22Rv1 (cell line): Measurements from ENCODE around the gene TCP1.

Source experiments
- H3K27ac ChIP-seq: fragments of 450-650 bp; 2 replicates; pipeline ENCODE4 v1.5.1; 2017
- ZFX ChIP-seq: fragments of 450-650 bp; IDR thresholded peaks from 2 replicates; pipeline ENCODE4 v1.6.1; 2017; ENCODE audit warnings: antibody characterized with exemption, borderline replicate concordance
- TF ChIP-seq, protein P1 (sequence below): fragments of 450-650 bp; IDR thresholded peaks from 2 replicates; pipeline ENCODE4 v1.5.1; 2017; ENCODE audit warnings: mild to moderate bottlenecking

Gene TCP1

GRCh38 chr6:159815410-159815809 lies 26.0 kb upstream of the TCP1 start:
- no peak overlapping the region for H3K27ac ChIP-seq
- no peak for TF ChIP-seq ZFX
- TF ChIP-seq, protein P1, sequence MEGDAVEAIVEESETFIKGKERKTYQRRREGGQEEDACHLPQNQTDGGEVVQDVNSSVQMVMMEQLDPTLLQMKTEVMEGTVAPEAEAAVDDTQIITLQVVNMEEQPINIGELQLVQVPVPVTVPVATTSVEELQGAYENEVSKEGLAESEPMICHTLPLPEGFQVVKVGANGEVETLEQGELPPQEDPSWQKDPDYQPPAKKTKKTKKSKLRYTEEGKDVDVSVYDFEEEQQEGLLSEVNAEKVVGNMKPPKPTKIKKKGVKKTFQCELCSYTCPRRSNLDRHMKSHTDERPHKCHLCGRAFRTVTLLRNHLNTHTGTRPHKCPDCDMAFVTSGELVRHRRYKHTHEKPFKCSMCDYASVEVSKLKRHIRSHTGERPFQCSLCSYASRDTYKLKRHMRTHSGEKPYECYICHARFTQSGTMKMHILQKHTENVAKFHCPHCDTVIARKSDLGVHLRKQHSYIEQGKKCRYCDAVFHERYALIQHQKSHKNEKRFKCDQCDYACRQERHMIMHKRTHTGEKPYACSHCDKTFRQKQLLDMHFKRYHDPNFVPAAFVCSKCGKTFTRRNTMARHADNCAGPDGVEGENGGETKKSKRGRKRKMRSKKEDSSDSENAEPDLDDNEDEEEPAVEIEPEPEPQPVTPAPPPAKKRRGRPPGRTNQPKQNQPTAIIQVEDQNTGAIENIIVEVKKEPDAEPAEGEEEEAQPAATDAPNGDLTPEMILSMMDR: no peak

DNA sequence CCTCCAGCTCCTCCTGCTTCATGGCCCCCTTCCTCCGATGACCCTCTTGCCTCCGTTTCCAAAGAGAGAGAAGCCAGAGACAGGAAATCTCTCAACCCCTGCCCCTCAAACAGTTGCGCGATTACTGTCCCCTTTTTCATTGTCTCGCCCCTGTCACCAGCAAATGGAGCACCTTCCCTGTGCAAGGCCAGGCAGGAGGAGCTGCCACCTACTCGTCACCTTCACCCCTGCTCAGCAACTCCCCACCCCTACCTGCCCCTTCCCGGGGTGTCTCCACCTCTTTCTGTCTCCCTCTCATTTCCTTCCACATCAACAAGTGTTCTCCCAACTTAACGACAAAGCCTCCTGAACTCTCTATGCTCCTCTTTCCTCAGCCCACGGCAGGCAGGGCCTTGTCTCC lies 24.4 kb upstream of the TCP1 start:
- TF ChIP-seq, protein P1: no peak
- no peak for TF ChIP-seq ZFX
- H3K27ac ChIP-seq: no peak overlapping the region

DNA sequence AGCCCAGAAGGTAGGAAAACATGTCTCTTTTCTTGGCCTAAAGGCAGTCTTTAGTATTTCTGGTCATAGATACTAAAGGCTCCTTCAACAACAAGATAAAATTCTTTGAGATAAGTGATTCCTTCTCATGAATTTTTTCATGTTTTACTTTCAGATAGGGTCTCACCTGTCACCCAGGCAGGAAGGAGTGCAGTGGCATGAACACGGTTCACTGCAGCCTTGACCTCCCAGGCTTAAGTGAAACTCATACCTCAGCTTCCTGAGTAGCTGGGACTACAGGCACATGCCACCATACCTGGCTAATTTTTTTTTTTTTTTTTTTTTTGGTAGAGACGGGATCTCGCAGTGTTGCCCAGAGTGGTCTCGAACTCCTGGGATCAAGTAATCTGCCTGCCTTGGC lies 19.7 kb upstream of the TCP1 start:
- TF ChIP-seq ZFX: no peak
- TF ChIP-seq, protein P1: no peak
- no peak overlapping the region for H3K27ac ChIP-seq

DNA sequence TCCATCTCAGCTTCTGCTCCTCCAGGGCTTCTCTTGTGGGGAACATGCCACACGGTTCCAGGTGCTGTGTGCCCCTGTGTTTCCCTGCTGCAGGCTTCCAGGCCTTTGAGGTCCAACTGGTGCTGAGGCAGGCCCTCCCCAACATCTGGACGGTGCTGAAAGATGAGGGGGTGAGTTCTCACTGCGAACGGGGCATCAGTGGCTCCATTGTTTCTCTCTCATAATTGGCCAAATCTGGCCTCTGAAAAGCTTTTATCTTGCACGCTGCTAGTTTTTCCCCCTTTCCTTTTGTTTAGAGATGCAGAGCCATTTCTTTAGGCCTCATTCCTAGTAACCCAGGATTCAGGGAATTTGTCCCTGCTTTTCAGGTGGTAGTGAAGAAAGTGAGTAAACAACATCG lies 19.2 kb upstream of the TCP1 start:
- H3K27ac ChIP-seq: no peak overlapping the region
- TF ChIP-seq, protein P1: no peak
- no peak for TF ChIP-seq ZFX

DNA sequence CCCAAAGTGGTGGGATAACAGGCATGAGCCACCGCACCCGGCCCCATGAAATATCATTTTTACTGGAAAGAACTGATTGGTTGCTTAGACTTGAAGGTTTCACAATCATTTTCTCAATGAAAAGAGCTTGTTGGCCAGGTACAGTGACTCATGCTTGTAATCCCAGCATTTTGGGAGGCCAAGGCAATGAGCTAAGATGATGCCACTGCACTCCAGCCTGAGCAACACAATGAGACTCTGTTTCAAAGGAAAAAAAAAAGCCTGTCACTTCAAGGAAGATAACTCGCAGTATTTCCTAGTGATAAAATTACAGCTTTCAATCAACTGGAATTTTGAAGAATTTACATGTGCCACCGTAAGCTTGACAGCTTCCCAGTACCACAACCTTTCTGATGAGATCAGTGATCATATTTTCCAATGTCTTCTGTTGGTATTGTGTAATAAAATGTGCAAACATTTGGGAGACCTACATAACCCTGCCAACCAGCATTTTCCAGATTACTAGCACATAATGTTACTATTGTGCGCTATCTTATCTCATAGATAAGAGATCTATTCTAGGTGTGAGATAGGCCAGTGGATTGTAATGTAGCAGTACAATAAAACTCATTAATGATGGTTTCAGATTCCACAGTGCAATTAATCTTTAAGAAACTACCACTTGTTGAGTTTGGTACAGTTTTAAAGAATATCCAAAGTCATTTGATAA lies 17.9 kb upstream of the TCP1 start:
- H3K27ac ChIP-seq: no peak overlapping the region
- no peak for TF ChIP-seq ZFX
- TF ChIP-seq, protein P1: no peak

DNA sequence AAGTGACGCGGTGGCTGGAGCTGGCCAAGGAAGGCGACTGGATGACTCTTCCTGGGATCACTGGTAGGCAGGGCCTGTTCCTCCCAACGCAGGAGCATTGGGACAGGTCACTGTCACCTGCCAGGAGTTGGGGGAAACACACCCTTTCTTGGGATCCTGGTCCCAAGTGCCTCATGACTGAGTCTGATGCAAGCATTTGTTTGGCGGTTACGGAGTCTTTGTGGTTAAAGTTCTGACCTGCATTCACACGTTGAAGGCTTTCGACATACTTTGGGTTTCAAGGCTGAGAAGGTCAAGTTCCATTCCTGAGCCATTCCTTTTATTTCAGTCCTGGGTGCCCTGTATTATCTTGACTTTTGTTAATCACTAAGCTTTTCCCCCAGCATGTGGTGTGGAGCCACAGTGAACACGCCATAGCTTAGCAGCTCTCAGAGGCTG lies 16.6 kb upstream of the TCP1 start:
- H3K27ac ChIP-seq: no peak overlapping the region
- TF ChIP-seq, protein P1: no peak
- TF ChIP-seq ZFX: no peak

- H3K27ac ChIP-seq: no peak overlapping the region
Measured at GRCh38 chr6:159805440-159806020, 16.1 kb upstream of the TCP1 start.

More at GRCh38 chr6:159805440-159806020, 16.1 kb upstream of the TCP1 start:
- TF ChIP-seq, protein P1: no peak
- TF ChIP-seq ZFX: no peak
